PC-3 (cell line): Measurements from ENCODE around the gene DCAF7. TPM values are rescaled to one million over a fixed set of nuclear protein-coding genes. Genes with fewer than 3 reads are reported as not detected.

ENCODE experiments used
- ATAC-seq: fragments of 200-7000 bp; cut with Tn5 transposase; 2 replicates; pipeline ENCODE4 v1.9.1; 2020; ENCODE audit warnings: mild to moderate bottlenecking, moderate library complexity
- BruUV-seq: library from RNA; stranded (reverse); fragments of 400-500 nt; replicated peaks from 2 replicates; lab custom pipeline; 2021; lab: Mats Ljungman, UMichigan
- CTCF ChIA-PET: fragments of 300-600 bp; sonication (Branson Sonifier 250); formaldehyde crosslinking; loops from one replicate; lab custom pipeline; 2022; ENCODE audit warnings: antibody characterized with exemption; lab: Charles Lee
- POLR2A ChIA-PET: fragments of 300-600 bp; sonication (Branson Sonifier 250); formaldehyde crosslinking; loops from one replicate; lab custom pipeline; 2022; ENCODE audit warnings: antibody characterized with exemption; ENCODE audit not compliant: unreplicated experiment; lab: Charles Lee
- DNase-seq: peaks from one replicate; pipeline ENCODE4 v3.0.0-alpha.2; 2015
- H2AFZ ChIP-seq: fragments of 300-600 bp; sonication (generic); 2 replicates; pipeline ENCODE4 v1.6.0; 2016; ENCODE audit warnings: antibody characterized with exemption, low read length
- H3F3A ChIP-seq: fragments of 300-600 bp; sonication (generic); one replicate; pipeline ENCODE4 v1.6.0; 2017; ENCODE audit warnings: antibody characterized with exemption, low read length, control low read depth, mild to moderate bottlenecking; ENCODE audit not compliant: unreplicated experiment
- H3K27ac ChIP-seq: fragments of 300-600 bp; sonication (generic); 2 replicates; pipeline ENCODE4 v1.5.1; 2016; ENCODE audit warnings: mild to moderate bottlenecking, low read length
- H3K27me3 ChIP-seq: fragments of 300-600 bp; sonication (generic); 2 replicates; pipeline ENCODE4 v1.6.1; 2016; ENCODE audit warnings: low read length, mixed read lengths
- H3K36me3 ChIP-seq: fragments of 300-600 bp; sonication (generic); 2 replicates; pipeline ENCODE4 v1.6.1; 2016; ENCODE audit warnings: low read depth, mixed run types, low read length, mixed read lengths
- H3K4me1 ChIP-seq: fragments of 300-600 bp; sonication (generic); 2 replicates; pipeline ENCODE4 v1.5.1; 2016; ENCODE audit warnings: low read length; ENCODE audit not compliant: insufficient read depth
- H3K4me2 ChIP-seq: fragments of 300-600 bp; sonication (generic); 2 replicates; pipeline ENCODE4 v1.6.0; 2016; ENCODE audit warnings: low read length
- H3K4me3 ChIP-seq: fragments of 300-600 bp; sonication (generic); 2 replicates; pipeline ENCODE4 v1.5.1; 2016; ENCODE audit warnings: mild to moderate bottlenecking, low read length, mixed read lengths
- H3K79me2 ChIP-seq: fragments of 300-600 bp; sonication (generic); 2 replicates; pipeline ENCODE4 v1.6.1; 2017; ENCODE audit warnings: low read length, mixed read lengths
- H3K9ac ChIP-seq: fragments of 300-600 bp; sonication (generic); 2 replicates; pipeline ENCODE4 v1.6.0; 2016; ENCODE audit warnings: mild to moderate bottlenecking, low read length
- H3K9me2 ChIP-seq: fragments of 300-600 bp; sonication (generic); replicated peaks from 2 replicates; pipeline ENCODE4 v1.6.1; 2016; ENCODE audit warnings: mixed run types, low read length, mixed read lengths
- H3K9me3 ChIP-seq: fragments of 300-600 bp; sonication (generic); 2 replicates; pipeline ENCODE4 v1.6.1; 2016; ENCODE audit warnings: low read length, mixed read lengths
- H4K20me1 ChIP-seq: fragments of 300-600 bp; sonication (generic); 2 replicates; pipeline ENCODE4 v1.6.1; 2016; ENCODE audit warnings: low read length, mixed read lengths
- EZH2 ChIP-seq: fragments of 300-600 bp; sonication (generic); IDR thresholded peaks from one replicate; pipeline ENCODE4 v1.6.1; 2017; ENCODE audit warnings: antibody characterized with exemption, mild to moderate bottlenecking, low read length; ENCODE audit not compliant: unreplicated experiment
- EZH2phosphoT487 ChIP-seq: fragments of 300-600 bp; sonication (generic); IDR thresholded peaks from 2 replicates; pipeline ENCODE4 v1.6.1; 2018; ENCODE audit warnings: mild to moderate bottlenecking, antibody characterized with exemption, low read length, borderline replicate concordance
- intact Hi-C: fragments of 100-400 bp; cut with micrococcal nuclease; formaldehyde crosslinking; loops from 2 replicates; pipeline ENCODE4 v1.9.0; 2023
- total RNA-seq: library from RNA; depleted of rRNA; stranded (reverse); fragments of >200 nt; gene quantifications from 2 replicates; pipeline ENCODE4 v1.2.3, GENCODE V29; 2014
- TF ChIP-seq, protein P1 (sequence below): fragments of 300-600 bp; sonication (generic); conservative IDR thresholded peaks from 2 replicates; pipeline ENCODE4 v1.5.1; 2017; ENCODE audit warnings: antibody characterized with exemption, low read depth, mild to moderate bottlenecking, low read length

DCAF7 gene
- total RNA-seq, 1 experiment from 2014 or later: 46.5 TPM

DNA sequence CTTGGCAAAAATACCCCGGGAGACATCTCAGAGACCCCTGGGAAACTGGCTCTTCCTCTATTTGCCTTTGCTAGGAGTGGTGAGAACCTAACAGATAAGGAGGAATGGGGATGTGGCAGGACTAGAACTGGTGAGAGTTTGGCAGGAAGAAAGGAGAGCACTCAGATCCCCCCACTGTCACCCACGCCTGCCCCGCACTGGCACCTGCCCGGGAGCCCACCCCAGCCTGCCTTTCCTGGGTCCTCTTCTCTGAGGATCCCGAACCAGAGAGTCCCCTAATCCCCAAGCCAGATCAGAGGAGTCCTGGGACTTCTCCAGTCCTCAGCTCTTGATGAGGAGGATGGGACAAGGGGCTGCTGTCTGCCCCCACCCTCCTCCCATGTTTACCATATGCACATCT, 23.4 kb upstream of the DCAF7 start:
- intact Hi-C loops: no loop called here
- DNase-seq: no peak
- Histone ChIP-seq H2AFZ (no peak overlapping the region), H3K79me2 (no peaks in the 10 kb centered on the region), H3K4me1 (no peaks in the 10 kb centered on the region), H3K27me3 (no peaks in the 10 kb centered on the region), H3K27ac (no peak overlapping the region), H3K9me3 (no peaks in the 10 kb centered on the region), H3K4me2 (no peak overlapping the region), H3K36me3 (no peaks in the 10 kb centered on the region), H3K9ac (no peak overlapping the region), H3F3A (no peaks in the 10 kb centered on the region), H4K20me1 (no peaks in the 10 kb centered on the region), H3K9me2 (no peaks in the 10 kb centered on the region), H3K4me3 (no peak overlapping the region)
- ATAC-seq: no peak
- TF ChIP-seq, protein P1, sequence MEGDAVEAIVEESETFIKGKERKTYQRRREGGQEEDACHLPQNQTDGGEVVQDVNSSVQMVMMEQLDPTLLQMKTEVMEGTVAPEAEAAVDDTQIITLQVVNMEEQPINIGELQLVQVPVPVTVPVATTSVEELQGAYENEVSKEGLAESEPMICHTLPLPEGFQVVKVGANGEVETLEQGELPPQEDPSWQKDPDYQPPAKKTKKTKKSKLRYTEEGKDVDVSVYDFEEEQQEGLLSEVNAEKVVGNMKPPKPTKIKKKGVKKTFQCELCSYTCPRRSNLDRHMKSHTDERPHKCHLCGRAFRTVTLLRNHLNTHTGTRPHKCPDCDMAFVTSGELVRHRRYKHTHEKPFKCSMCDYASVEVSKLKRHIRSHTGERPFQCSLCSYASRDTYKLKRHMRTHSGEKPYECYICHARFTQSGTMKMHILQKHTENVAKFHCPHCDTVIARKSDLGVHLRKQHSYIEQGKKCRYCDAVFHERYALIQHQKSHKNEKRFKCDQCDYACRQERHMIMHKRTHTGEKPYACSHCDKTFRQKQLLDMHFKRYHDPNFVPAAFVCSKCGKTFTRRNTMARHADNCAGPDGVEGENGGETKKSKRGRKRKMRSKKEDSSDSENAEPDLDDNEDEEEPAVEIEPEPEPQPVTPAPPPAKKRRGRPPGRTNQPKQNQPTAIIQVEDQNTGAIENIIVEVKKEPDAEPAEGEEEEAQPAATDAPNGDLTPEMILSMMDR: no peak
- TF ChIP-seq EZH2phosphoT487: no peak
- TF ChIP-seq EZH2: no peak
- ChIA-PET POLR2A (interaction anchor here (0.5 kb wide), 1 partner anchor 24 kb away, joined by 3 read pairs; no protein-coding TSS in a partner anchor), CTCF (interaction anchor here (0.6 kb wide), 1 partner anchor 101 kb away, joined by 7 read pairs; no protein-coding TSS in a partner anchor)
- no TSS peak for BruUV-seq

DNA sequence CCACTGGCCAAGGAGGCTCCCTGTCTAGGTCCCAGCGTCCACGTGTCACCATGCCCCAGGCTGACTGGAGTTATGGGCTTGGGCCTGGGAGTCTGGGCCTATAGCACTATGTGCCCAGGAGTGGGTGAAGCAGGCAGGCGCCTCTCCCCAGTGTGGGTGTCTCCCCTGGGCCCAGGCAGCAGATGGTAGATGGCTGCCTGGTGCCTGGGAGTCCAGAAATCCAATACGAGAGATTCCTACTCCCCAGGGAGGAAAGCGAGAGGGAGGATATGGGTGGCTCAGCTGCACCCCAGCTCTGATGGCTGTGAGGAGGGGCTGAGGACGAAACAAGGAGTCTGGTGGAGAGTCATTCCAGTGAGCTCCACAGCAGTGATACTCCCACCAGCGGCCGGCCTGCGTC, 22.1 kb upstream of the DCAF7 start:
- no TSS peak for BruUV-seq
- H3K9me3 ChIP-seq: no peaks in the 10 kb centered on the region
- H2AFZ ChIP-seq: no peak overlapping the region
- H3K4me1 ChIP-seq: no peaks in the 10 kb centered on the region
- H3K27me3 ChIP-seq: no peaks in the 10 kb centered on the region
- ChIA-PET CTCF (no interaction called here), POLR2A (interaction anchor here (0.6 kb wide), 1 partner anchor 73 kb away, joined by 4 read pairs; no protein-coding TSS in a partner anchor)
- H3K9ac ChIP-seq: no peak overlapping the region
- no peak overlapping the region for H3K4me3 ChIP-seq
- TF ChIP-seq, protein P1: no peak
- TF ChIP-seq EZH2 (no peak), EZH2phosphoT487 (no peak)
- H3K4me2 ChIP-seq: no peak overlapping the region
- H3K9me2 ChIP-seq: no peaks in the 10 kb centered on the region
- intact Hi-C loops: no loop called here
- no peaks in the 10 kb centered on the region for H3K36me3 ChIP-seq
- H4K20me1 ChIP-seq: no peaks in the 10 kb centered on the region
- no peak for ATAC-seq
- H3K79me2 ChIP-seq: no peaks in the 10 kb centered on the region
- no peak overlapping the region for H3K27ac ChIP-seq
- DNase-seq: no peak
- no peaks in the 10 kb centered on the region for H3F3A ChIP-seq

DNA sequence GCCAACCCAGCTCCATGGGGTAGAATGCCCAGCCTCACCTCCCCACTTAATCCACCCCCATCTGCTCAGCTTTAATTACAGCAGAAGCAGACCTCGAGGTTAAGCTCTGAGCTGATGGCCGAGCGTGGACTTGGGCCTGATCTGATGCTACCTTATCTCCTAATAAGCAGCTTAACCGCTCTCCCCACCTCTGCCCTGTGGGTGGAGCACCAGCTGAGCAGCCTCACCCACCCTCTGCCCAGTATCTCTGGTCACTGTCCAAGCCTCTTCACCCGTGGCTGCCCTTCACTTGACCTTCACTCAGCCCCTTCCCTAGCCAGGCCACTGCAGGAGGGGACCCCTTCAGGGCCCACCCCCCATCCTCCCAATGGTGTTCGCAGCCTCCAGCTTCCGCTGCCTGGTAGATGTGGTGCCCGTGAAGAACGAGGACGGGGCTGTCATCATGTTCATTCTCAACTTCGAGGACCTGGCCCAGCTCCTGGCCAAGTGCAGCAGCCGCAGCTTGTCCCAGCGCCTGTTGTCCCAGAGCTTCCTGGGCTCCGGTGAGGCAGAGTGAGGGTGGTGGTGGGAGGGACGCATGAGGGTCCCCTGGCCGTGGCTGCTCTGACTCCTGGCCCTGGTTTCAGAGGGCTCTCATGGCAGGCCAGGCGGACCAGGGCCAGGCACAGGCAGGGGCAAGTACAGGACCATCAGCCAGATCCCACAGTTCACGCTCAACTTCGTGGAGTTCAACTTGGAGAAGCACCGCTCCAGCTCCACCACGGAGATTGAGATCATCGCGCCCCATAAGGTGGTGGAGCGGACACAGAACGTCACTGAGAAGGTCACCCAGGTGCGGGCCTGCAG, 20.3 kb upstream of the DCAF7 start:
- no peak overlapping the region for H3K4me3 ChIP-seq
- no peak for ATAC-seq
- no peak overlapping the region for H2AFZ ChIP-seq
- no peaks in the 10 kb centered on the region for H3K9me3 ChIP-seq
- ChIA-PET POLR2A (no interaction called here), CTCF (no interaction called here)
- H4K20me1 ChIP-seq: no peaks in the 10 kb centered on the region
- DNase-seq: no peak
- no TSS peak for BruUV-seq
- no peak overlapping the region for H3K4me2 ChIP-seq
- no peak overlapping the region for H3K9ac ChIP-seq
- no peak for TF ChIP-seq EZH2phosphoT487
- TF ChIP-seq, protein P1: no peak
- no peaks in the 10 kb centered on the region for H3K79me2 ChIP-seq
- no peak overlapping the region for H3K27ac ChIP-seq
- H3K9me2 ChIP-seq: no peaks in the 10 kb centered on the region
- intact Hi-C loops: no loop called here
- no peaks in the 10 kb centered on the region for H3K36me3 ChIP-seq
- H3K4me1 ChIP-seq: no peaks in the 10 kb centered on the region
- H3K27me3 ChIP-seq: no peaks in the 10 kb centered on the region
- H3F3A ChIP-seq: no peaks in the 10 kb centered on the region
